Mucosa of gallbladder (tissue), 1 donor: ENCODE data around the gene FIP1L1. TPM values are rescaled to one million over a fixed set of nuclear protein-coding genes. Genes with fewer than 3 reads are reported as not detected.
A peak's percentile ranks its signal among the peaks of the same experiment; 100 is the strongest.

ENCODE experiments used
- DNase-seq: peaks from one replicate; pipeline ENCODE4 v3.0.0-alpha.2; 2020; ENCODE audit warnings: low spot score
- total RNA-seq: library from RNA; stranded (reverse); gene quantifications from one replicate; pipeline ENCODE4 v1.2.1, GENCODE V29; 2021
- donor health status: DM: no; HTN: no; CAD: no.

Gene FIP1L1
- total RNA-seq, 1 donor from 2014 or later: 43.3 TPM

GRCh38 chr4:53501561-53501960 lies 124.1 kb downstream of the FIP1L1 start:
- DNase-seq: no peak

GRCh38 chr4:53502094-53502493 lies 124.7 kb downstream of the FIP1L1 start:
- DNase-seq: no peak

GRCh38 chr4:53505947-53506346 lies 128.5 kb downstream of the FIP1L1 start:
- DNase-seq: no peak

- no peak for DNase-seq
Observed at GRCh38 chr4:53507058-53507457, 129.6 kb downstream of the FIP1L1 start.

GRCh38 chr4:53507671-53508286 lies 130.3 kb downstream of the FIP1L1 start:
- DNase-seq: peak; percentile 73

GRCh38 chr4:53508446-53508845 lies 131.0 kb downstream of the FIP1L1 start:
- DNase-seq: no peak

GRCh38 chr4:53510321-53510720 lies 132.9 kb downstream of the FIP1L1 start:
- DNase-seq: no peak

Other genes with a start within 250 kb of the FIP1L1 start
- 15.8 TPM for gene SCFD2, start 11.6 kb upstream of the FIP1L1 start, total RNA-seq
- gene LNX1, start 213.8 kb downstream of the FIP1L1 start, total RNA-seq: 32.1 TPM